Putamen (tissue), 1 donor: ENCODE data around the gene POU2F3.

Experiments used
- DNase-seq: peaks from one replicate; pipeline ENCODE4 v3.0.0-alpha.2; 2016; ENCODE audit warnings: low spot score

Gene POU2F3

GRCh38 chr11:120210626-120211521, 29.1 kb upstream of the POU2F3 start, which contains the start of gene OAF:
TSS of gene OAF (plus strand) at chr11:120211032. CDS start at chr11:120211280, 248 bp downstream.
- peak; percentile 76 for DNase-seq

GRCh38 chr11:120211522-120212258, 28.2 kb upstream of the POU2F3 start:
- no peak for DNase-seq

GRCh38 chr11:120212259-120212878, 27.6 kb upstream of the POU2F3 start:
- DNase-seq: no peak

GRCh38 chr11:120212926-120213325, 27.0 kb upstream of the POU2F3 start:
- no peak for DNase-seq

GRCh38 chr11:120214581-120214980, 25.4 kb upstream of the POU2F3 start:
- no peak for DNase-seq

GRCh38 chr11:120215634-120216033, 24.3 kb upstream of the POU2F3 start:
- no peak for DNase-seq

GRCh38 chr11:120216426-120217102, 23.4 kb upstream of the POU2F3 start:
- no peak for DNase-seq

- DNase-seq: no peak
Observed at GRCh38 chr11:120217526-120217925, 22.4 kb upstream of the POU2F3 start.

- DNase-seq: peak; percentile 79
Observed at GRCh38 chr11:120217941-120218694, 21.8 kb upstream of the POU2F3 start.

- no peak for DNase-seq
Observed at GRCh38 chr11:120218695-120219033, 21.3 kb upstream of the POU2F3 start.

GRCh38 chr11:120219232-120219937, 20.6 kb upstream of the POU2F3 start:
- no peak for DNase-seq

- DNase-seq: no peak
Observed at GRCh38 chr11:120219938-120220746, 19.8 kb upstream of the POU2F3 start.

GRCh38 chr11:120220747-120221037, 19.2 kb upstream of the POU2F3 start:
- DNase-seq: no peak

- DNase-seq: no peak
Observed at GRCh38 chr11:120221115-120221752, 18.7 kb upstream of the POU2F3 start.

- no peak for DNase-seq
Observed at GRCh38 chr11:120222916-120223315, 17.0 kb upstream of the POU2F3 start.

- no peak for DNase-seq
Observed at GRCh38 chr11:120223793-120224192, 16.1 kb upstream of the POU2F3 start.

- DNase-seq: no peak
Observed at GRCh38 chr11:120224361-120224760, 15.6 kb upstream of the POU2F3 start.

- DNase-seq: no peak
Observed at GRCh38 chr11:120224972-120225909, 14.7 kb upstream of the POU2F3 start.
